Upper lobe of left lung (tissue), 6 donors: ENCODE data around the gene HAO1. TPM values are rescaled to one million over a fixed set of nuclear protein-coding genes. Genes with fewer than 3 reads are reported as not detected.
"Not testable (repeated sequence)": the region's sequence is repeated elsewhere in the genome, so short reads cannot be mapped to it uniquely, and the experiment has no call there.

Experiments
- ATAC-seq, 2 donors: fragments of 200-7000 bp; cut with Tn5 transposase; one replicate each; pipeline ENCODE4 v1.9.1; 2022; ENCODE audit warnings: mild to moderate bottlenecking in 2 of 2, moderate library complexity in 2 of 2; ENCODE audit not compliant: low FRiP score in 2 of 2
- DNase-seq, 2 donors: peaks; one replicate each; pipeline ENCODE4 v3.0.0-alpha.2; 2019 to 2020
- H3K27ac ChIP-seq, 4 donors: fragments of 200-600 bp; sonication (generic); one replicate each; pipeline ENCODE4 v1.5.1; 2016 to 2019
- H3K27me3 ChIP-seq, 4 donors: fragments of 200-600 bp; sonication (generic); one replicate each; pipeline ENCODE4 v1.5.1; 2017 to 2019
- H3K36me3 ChIP-seq, 4 donors: fragments of 200-600 bp; sonication (generic); one replicate each; pipeline ENCODE4 v1.5.1; 2016 to 2019
- H3K4me1 ChIP-seq, 4 donors: fragments of 200-600 bp; sonication (generic); one replicate each; pipeline ENCODE4 v1.5.1; 2018 to 2019
- H3K4me3 ChIP-seq, 4 donors: fragments of 200-600 bp; sonication (generic); one replicate each; pipeline ENCODE4 v1.5.1; 2017 to 2019; ENCODE audit warnings: mild to moderate bottlenecking in 2 of 4, moderate library complexity in 1 of 4
- H3K9me3 ChIP-seq, 4 donors: fragments of 200-600 bp; sonication (generic); one replicate each; pipeline ENCODE4 v1.5.1; 2018 to 2019
- EP300 ChIP-seq, 4 donors: sonication (generic); formaldehyde crosslinking; IDR thresholded peaks; one replicate each; pipeline ENCODE4 v1.5.1; 2017; ENCODE audit warnings: antibody characterized with exemption in 4 of 4, control low read depth in 2 of 4
- POLR2A ChIP-seq, 4 donors: fragments of 450-650 bp; IDR thresholded peaks; one replicate each; pipeline ENCODE4 v1.5.1; 2016 to 2017; ENCODE audit warnings: antibody characterized with exemption in 4 of 4, mild to moderate bottlenecking in 2 of 4
- POLR2AphosphoS5 ChIP-seq, 2 donors: sonication (generic); formaldehyde crosslinking; IDR thresholded peaks; one replicate each; pipeline ENCODE4 v1.5.1; 2017; ENCODE audit warnings: antibody characterized with exemption in 2 of 2
- WGBS, 2 donors: methylation state at CpG; one replicate each; pipeline ENCODE4 v1.1.5; 2017 to 2018; 5-methylcytosine and 5-hydroxymethylcytosine counted together
- total RNA-seq, 6 donors: library from RNA; depleted of rRNA in 4 of 6; stranded (reverse); fragments of >200 nt in 4 of 6; gene quantifications; one replicate each; pipeline versions ENCODE4 v1.1.0 to v1.2.1, GENCODE V29; 2016 to 2021
- TF ChIP-seq, protein P1 (sequence below), 6 experiments: fragments of 450-650 bp in 4 of 6; fragments of 200-600 bp in 2 of 6; sonication (generic) in 2 of 6; IDR thresholded peaks; one replicate each; pipeline ENCODE4 v1.5.1; 2016 to 2019; ENCODE audit warnings: antibody characterized with exemption in 6 of 6
- donor health status: DM: no; HTN: no; CAD: no; lungs with moderate emphysema.
- donor health status: DM: no; HTN: yes; CAD: no; lungs with severe emphysema.

Gene HAO1
- total RNA-seq, 6 donors from 2014 or later, result 0.13 TPM; not detected in 5

DNA sequence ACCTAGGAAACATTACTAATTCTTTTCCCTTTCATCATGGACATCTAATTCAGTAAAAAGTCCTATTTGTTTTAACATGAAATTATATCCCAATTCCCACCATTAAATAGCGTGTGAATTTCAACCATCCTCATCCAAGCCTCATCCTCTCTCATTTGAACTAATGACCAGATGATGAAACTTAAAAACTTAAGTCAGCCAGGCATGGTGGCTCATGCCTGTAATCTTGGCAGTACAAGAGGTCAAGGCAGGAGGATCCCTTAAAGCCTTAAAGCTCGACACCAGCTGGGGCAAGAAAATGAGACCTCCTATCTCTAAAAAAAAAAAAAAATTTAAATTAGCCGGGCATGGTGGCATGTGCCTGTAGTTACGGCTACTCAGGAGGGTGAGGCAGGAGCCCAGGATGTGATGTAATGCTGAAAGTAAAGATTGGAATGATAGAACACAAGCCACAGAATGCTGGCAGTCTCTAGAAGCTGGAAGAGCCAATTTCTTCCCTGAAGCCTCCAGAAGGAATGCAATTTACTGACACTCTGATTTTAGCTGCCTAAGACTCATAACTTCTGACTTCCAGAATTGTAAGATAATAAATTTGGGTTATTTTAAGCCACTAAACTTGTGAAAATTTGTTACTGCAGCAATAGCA is 27.1 kb upstream of the HAO1 start:
- 80 to 84% methylated on average over 4 of the region's 4 CpGs for WGBS, 2 donors
- H3K4me3 ChIP-seq, result no peak overlapping the region
- peak in 1 of 2 donors; percentile 75 for ATAC-seq

DNA sequence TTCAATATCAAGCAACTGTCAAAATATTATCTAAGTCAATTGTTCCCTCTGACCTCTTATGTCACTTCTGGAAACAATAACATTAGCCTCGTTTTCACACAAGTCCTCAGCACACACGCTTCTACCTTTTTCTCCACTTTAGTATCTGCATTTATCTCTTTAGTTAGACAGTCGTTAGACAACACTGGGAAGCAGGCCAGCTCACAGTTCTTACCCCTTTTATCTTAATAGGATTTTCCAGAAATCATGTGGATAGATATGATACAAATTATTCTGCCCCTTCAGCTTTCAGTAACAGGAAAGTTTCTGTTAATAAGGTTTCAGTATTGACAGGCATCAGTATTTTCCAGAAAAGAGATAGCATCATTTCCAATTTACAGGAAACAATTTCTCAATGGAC is 25.9 kb upstream of the HAO1 start:
- TF ChIP-seq POLR2AphosphoS5 (IDR thresholded peaks at IDR 0.05) (no peak), EP300 (IDR thresholded peaks at IDR 0.05) (no peak), POLR2A (IDR thresholded peaks at IDR 0.05) (no peak)
- Histone ChIP-seq H3K9me3 (no peaks in the 10 kb centered on the region), H3K4me3 (no peak overlapping the region), H3K36me3 (no peaks in the 10 kb centered on the region), H3K27me3 (no peaks in the 10 kb centered on the region), H3K27ac (no peak overlapping the region), H3K4me1 (no peaks in the 10 kb centered on the region)
- DNase-seq (no peak), ATAC-seq (no peak)
- WGBS, 2 donors, result 36 to 51% methylated on average over 3 of the region's 3 CpGs

More for the DNA sequence above, 27.1 kb upstream of the HAO1 start:
- DNase-seq, result no peak
- no peaks in the 10 kb centered on the region for H3K4me1 ChIP-seq
- H3K27me3 ChIP-seq, result no peaks in the 10 kb centered on the region
- no peak overlapping the region for H3K27ac ChIP-seq
- no peaks in the 10 kb centered on the region for H3K36me3 ChIP-seq
- TF ChIP-seq POLR2A (IDR thresholded peaks at IDR 0.05), result no peak
- no peak for TF ChIP-seq EP300 (IDR thresholded peaks at IDR 0.05)
- TF ChIP-seq, protein P1, sequence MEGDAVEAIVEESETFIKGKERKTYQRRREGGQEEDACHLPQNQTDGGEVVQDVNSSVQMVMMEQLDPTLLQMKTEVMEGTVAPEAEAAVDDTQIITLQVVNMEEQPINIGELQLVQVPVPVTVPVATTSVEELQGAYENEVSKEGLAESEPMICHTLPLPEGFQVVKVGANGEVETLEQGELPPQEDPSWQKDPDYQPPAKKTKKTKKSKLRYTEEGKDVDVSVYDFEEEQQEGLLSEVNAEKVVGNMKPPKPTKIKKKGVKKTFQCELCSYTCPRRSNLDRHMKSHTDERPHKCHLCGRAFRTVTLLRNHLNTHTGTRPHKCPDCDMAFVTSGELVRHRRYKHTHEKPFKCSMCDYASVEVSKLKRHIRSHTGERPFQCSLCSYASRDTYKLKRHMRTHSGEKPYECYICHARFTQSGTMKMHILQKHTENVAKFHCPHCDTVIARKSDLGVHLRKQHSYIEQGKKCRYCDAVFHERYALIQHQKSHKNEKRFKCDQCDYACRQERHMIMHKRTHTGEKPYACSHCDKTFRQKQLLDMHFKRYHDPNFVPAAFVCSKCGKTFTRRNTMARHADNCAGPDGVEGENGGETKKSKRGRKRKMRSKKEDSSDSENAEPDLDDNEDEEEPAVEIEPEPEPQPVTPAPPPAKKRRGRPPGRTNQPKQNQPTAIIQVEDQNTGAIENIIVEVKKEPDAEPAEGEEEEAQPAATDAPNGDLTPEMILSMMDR (IDR thresholded peaks at IDR 0.05), result no peak
- TF ChIP-seq POLR2AphosphoS5 (IDR thresholded peaks at IDR 0.05), result no peak
- no peaks in the 10 kb centered on the region for H3K9me3 ChIP-seq

DNA sequence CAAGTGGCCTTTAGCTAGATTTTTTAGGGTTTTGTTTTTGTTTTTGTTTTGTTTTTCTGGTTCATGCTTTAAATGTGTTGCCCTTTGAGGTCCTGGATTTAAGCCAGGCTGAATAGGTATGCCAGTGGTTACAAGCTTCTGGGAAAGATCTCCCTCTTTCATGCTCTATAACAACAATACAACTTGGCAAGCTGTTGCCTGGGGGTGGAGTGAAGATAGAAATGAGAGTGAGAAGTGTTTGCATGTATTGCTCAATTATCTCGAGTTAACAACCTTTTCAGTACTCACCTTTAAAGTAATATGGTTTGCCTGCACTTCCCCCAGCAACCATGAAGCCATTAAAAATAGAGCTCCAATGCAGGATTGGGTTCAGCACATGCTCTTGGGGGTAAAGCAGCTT is 19.2 kb upstream of the HAO1 start:
- ATAC-seq (peak in 1 of 2 donors; percentile 53), DNase-seq (peak in 1 of 2 donors; percentile 43)
- Histone ChIP-seq H3K27me3 (no peaks in the 10 kb centered on the region), H3K9me3 (no peaks in the 10 kb centered on the region), H3K4me3 (no peak overlapping the region), H3K36me3 (no peaks in the 10 kb centered on the region), H3K27ac (no peak overlapping the region), H3K4me1 (no peaks in the 10 kb centered on the region)
- TF ChIP-seq EP300 (IDR thresholded peaks at IDR 0.05) (no peak), POLR2AphosphoS5 (IDR thresholded peaks at IDR 0.05) (no peak), POLR2A (IDR thresholded peaks at IDR 0.05) (no peak)
- TF ChIP-seq, protein P1 (IDR thresholded peaks at IDR 0.05), result no peak
- WGBS, 2 donors, result 32 to 38% methylated on average over 1 of the region's 1 CpG

DNA sequence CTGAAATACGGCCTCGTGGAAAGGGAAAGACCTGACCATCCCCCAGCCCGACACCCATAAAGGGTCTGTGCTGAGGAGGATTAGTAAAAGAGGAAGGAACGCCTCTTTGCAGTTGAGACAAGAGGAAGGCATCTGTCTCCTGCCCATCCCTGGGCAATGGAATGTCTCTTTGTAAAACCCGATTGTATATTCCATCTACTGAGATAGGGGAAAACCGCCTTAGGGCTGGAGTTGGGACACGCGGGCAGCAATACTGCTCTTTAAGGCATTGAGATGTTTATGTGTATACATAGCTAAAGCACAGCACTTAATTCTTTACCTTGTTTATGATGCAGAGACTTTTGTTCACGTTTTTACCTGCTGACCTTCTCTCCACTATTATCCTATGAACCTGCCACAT is 16.3 kb upstream of the HAO1 start:
- 74 to 79% methylated on average over 6 to 9 of the region's 9 CpGs for WGBS, 2 donors
- not testable (repeated sequence) for H3K9me3 ChIP-seq

DNA sequence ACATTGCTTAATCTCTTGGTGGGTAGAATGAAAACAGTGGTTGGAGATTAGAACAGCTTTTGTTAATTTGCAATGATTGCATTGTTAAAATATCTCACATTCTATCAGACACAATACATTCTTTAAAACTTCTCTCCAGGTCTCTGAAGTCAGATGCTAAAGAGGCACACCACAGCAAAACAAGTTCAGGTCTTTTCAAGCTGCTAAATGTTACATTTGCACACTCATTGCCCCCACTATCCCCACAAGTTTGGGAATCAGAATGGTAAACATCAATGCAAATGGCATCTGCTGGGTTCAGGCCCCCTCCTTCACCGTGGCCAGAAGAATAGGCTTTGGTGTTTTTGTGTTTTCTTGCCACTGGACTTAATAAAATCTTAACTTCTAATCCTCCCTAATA is 10.1 kb upstream of the HAO1 start:
- no peaks in the 10 kb centered on the region for H3K4me1 ChIP-seq
- WGBS, 2 donors, result 67 to 77% methylated on average over 1 of the region's 1 CpG
- ATAC-seq, result no peak
- no peaks in the 10 kb centered on the region for H3K36me3 ChIP-seq
- H3K27ac ChIP-seq, result no peak overlapping the region
- no peaks in the 10 kb centered on the region for H3K27me3 ChIP-seq
- no peak for TF ChIP-seq POLR2AphosphoS5 (IDR thresholded peaks at IDR 0.05)
- no peak for TF ChIP-seq POLR2A (IDR thresholded peaks at IDR 0.05)
- no peak for TF ChIP-seq EP300 (IDR thresholded peaks at IDR 0.05)
- TF ChIP-seq, protein P1 (IDR thresholded peaks at IDR 0.05), result no peak
- no peak for DNase-seq
- peaks cover 0 to 8% (median 3%) of the 10 kb centered on the region in 4 donors for H3K9me3 ChIP-seq
- H3K4me3 ChIP-seq, result no peak overlapping the region

More for the DNA sequence above, 16.3 kb upstream of the HAO1 start:
- H3K4me1 ChIP-seq, DNase-seq, H3K27ac ChIP-seq, H3K36me3 ChIP-seq, H3K4me3 ChIP-seq, ATAC-seq, H3K27me3 ChIP-seq: not testable (repeated sequence)

DNA sequence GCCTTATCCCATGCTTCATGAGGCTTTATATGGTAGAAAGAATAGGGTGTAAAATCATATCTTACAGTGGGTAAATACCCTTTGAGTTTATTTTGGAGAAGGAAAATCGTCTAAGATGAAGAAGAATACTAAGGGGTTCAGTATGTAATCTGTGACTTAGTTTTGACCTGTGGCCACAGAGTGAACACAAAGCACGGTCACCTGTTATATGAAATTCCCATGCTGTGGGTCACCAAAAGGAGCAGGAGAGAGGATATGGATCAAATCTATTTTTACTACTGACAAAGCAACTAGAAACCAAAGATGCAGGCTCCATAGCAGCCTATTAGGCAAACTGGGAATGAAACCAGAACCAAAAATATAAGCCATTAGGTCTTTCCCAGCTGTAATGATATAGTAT is 3.6 kb upstream of the HAO1 start:
- no peak overlapping the region for H3K4me3 ChIP-seq
- H3K36me3 ChIP-seq, result no peaks in the 10 kb centered on the region
- no peaks in the 10 kb centered on the region for H3K27me3 ChIP-seq
- ATAC-seq (no peak), DNase-seq (no peak)
- 37 to 43% methylated on average over 2 of the region's 2 CpGs for WGBS, 2 donors
- peaks cover 0 to 8% (median 3%) of the 10 kb centered on the region in 4 donors for H3K9me3 ChIP-seq
- no peak overlapping the region for H3K27ac ChIP-seq
- no peaks in the 10 kb centered on the region for H3K4me1 ChIP-seq
- TF ChIP-seq POLR2AphosphoS5 (IDR thresholded peaks at IDR 0.05), result no peak
- no peak for TF ChIP-seq EP300 (IDR thresholded peaks at IDR 0.05)
- no peak for TF ChIP-seq POLR2A (IDR thresholded peaks at IDR 0.05)
